Glutamatergic neuron (in vitro differentiated cells): Measurements from ENCODE around the gene MRTFA. TPM values are rescaled to one million over a fixed set of nuclear protein-coding genes. Genes with fewer than 3 reads are reported as not detected.

Experiments
- DNase-seq: peaks from one replicate; pipeline ENCODE4 v3.0.0; 2022
- H3K27ac Mint-ChIP-seq: one replicate; pipeline ENCODE4 v1.8.0; 2020; ENCODE audit warnings: mild to moderate bottlenecking, mixed read lengths, inconsistent platforms; ENCODE audit not compliant: unreplicated experiment
- H3K27me3 Mint-ChIP-seq: one replicate; pipeline ENCODE4 v1.8.0; 2020; ENCODE audit warnings: mild to moderate bottlenecking, moderate library complexity, mixed read lengths, inconsistent platforms; ENCODE audit not compliant: unreplicated experiment
- H3K36me3 Mint-ChIP-seq: one replicate; pipeline ENCODE4 v1.8.0; 2020; ENCODE audit warnings: mild to moderate bottlenecking, mixed read lengths, inconsistent platforms; ENCODE audit not compliant: unreplicated experiment
- H3K4me1 Mint-ChIP-seq: one replicate; pipeline ENCODE4 v1.8.0; 2020; ENCODE audit warnings: mild to moderate bottlenecking, low read depth, mixed read lengths, inconsistent platforms; ENCODE audit not compliant: unreplicated experiment
- H3K4me3 Mint-ChIP-seq: one replicate; pipeline ENCODE4 v1.8.0; 2020; ENCODE audit warnings: mild to moderate bottlenecking, mixed read lengths, inconsistent platforms; ENCODE audit not compliant: unreplicated experiment
- H3K9me3 Mint-ChIP-seq: one replicate; pipeline ENCODE4 v1.8.0; 2020; ENCODE audit warnings: mild to moderate bottlenecking, moderate library complexity, mixed read lengths, inconsistent platforms; ENCODE audit not compliant: unreplicated experiment
- CTCF ChIP-seq: fragments of 200-600 bp; sonication (generic); IDR thresholded peaks from one replicate; pipeline ENCODE4 v1.5.0; 2021; ENCODE audit not compliant: partially characterized antibody, unreplicated experiment
- total RNA-seq: library from RNA; stranded (reverse); fragmentation: NEBNext Ultra II Directional; extraction: Animal tissue kit (Norgen Biotek cat#: 25700); gene quantifications from one replicate; pipeline ENCODE4 v1.2.1, GENCODE V29; 2021; ENCODE audit not compliant: unreplicated experiment

MRTFA gene
- total RNA-seq, 1 donor from 2014 or later = 91.7 TPM

- DNase-seq = no peak
- H3K27ac Mint-ChIP-seq = no peak overlapping the region
- peaks cover 5% of the 10 kb centered on the region for H3K4me1 Mint-ChIP-seq
- no peaks in the 10 kb centered on the region for H3K27me3 Mint-ChIP-seq
- TF ChIP-seq CTCF = no peak
- H3K9me3 Mint-ChIP-seq = peaks cover 2% of the 10 kb centered on the region
- H3K4me3 Mint-ChIP-seq = no peak overlapping the region
- no peaks in the 10 kb centered on the region for H3K36me3 Mint-ChIP-seq
Observed at GRCh38 chr22:40612291-40612751, 24.2 kb downstream of the MRTFA start.

- H3K4me1 Mint-ChIP-seq = peaks cover 10% of the 10 kb centered on the region
- no peak overlapping the region for H3K4me3 Mint-ChIP-seq
- H3K36me3 Mint-ChIP-seq = no peaks in the 10 kb centered on the region
- no peaks in the 10 kb centered on the region for H3K27me3 Mint-ChIP-seq
- DNase-seq = no peak
- peaks cover 2% of the 10 kb centered on the region for H3K9me3 Mint-ChIP-seq
- TF ChIP-seq CTCF = no peak
- no peak overlapping the region for H3K27ac Mint-ChIP-seq
Observed at GRCh38 chr22:40611606-40612005, 24.9 kb downstream of the MRTFA start.

GRCh38 chr22:40610329-40610850 is 26.1 kb downstream of the MRTFA start:
- Mint-ChIP-seq H3K27ac (no peak overlapping the region), H3K36me3 (no peaks in the 10 kb centered on the region)
- no peak for DNase-seq

GRCh38 chr22:40609216-40609615 is 27.3 kb downstream of the MRTFA start:
- peaks cover 14% of the 10 kb centered on the region for H3K4me1 Mint-ChIP-seq
- no peaks in the 10 kb centered on the region for H3K36me3 Mint-ChIP-seq
- no peaks in the 10 kb centered on the region for H3K27me3 Mint-ChIP-seq
- H3K27ac Mint-ChIP-seq = no peak overlapping the region
- no peak for DNase-seq
- no peak overlapping the region for H3K4me3 Mint-ChIP-seq
- no peak for TF ChIP-seq CTCF
- H3K9me3 Mint-ChIP-seq = peaks cover 2% of the 10 kb centered on the region

More at GRCh38 chr22:40610329-40610850, 26.1 kb downstream of the MRTFA start:
- H3K9me3 Mint-ChIP-seq = peaks cover 2% of the 10 kb centered on the region
- H3K4me3 Mint-ChIP-seq = no peak overlapping the region
- H3K4me1 Mint-ChIP-seq = peaks cover 14% of the 10 kb centered on the region
- H3K27me3 Mint-ChIP-seq = no peaks in the 10 kb centered on the region
- TF ChIP-seq CTCF = no peak

- peaks cover 2% of the 10 kb centered on the region for H3K9me3 Mint-ChIP-seq
- no peaks in the 10 kb centered on the region for H3K27me3 Mint-ChIP-seq
- H3K4me1 Mint-ChIP-seq = peaks cover 22% of the 10 kb centered on the region
- no peak for TF ChIP-seq CTCF
- H3K36me3 Mint-ChIP-seq = no peaks in the 10 kb centered on the region
- no peak for DNase-seq
- H3K27ac Mint-ChIP-seq = peak overlapping the region; percentile 62
- H3K4me3 Mint-ChIP-seq = peak overlapping the region; percentile 15
Observed at GRCh38 chr22:40607506-40607905, 29.0 kb downstream of the MRTFA start.
